HG02938 (cell line): ENCODE measurements around the gene C3orf18.

Experiments used
- ATAC-seq: cut with Tn5 transposase; IDR thresholded peaks from one replicate; pipeline ENCODE4 v1.9.1; 2021; ENCODE audit warnings: mild to moderate bottlenecking, moderate library complexity; ENCODE audit not compliant: unreplicated experiment

C3orf18 gene

DNA sequence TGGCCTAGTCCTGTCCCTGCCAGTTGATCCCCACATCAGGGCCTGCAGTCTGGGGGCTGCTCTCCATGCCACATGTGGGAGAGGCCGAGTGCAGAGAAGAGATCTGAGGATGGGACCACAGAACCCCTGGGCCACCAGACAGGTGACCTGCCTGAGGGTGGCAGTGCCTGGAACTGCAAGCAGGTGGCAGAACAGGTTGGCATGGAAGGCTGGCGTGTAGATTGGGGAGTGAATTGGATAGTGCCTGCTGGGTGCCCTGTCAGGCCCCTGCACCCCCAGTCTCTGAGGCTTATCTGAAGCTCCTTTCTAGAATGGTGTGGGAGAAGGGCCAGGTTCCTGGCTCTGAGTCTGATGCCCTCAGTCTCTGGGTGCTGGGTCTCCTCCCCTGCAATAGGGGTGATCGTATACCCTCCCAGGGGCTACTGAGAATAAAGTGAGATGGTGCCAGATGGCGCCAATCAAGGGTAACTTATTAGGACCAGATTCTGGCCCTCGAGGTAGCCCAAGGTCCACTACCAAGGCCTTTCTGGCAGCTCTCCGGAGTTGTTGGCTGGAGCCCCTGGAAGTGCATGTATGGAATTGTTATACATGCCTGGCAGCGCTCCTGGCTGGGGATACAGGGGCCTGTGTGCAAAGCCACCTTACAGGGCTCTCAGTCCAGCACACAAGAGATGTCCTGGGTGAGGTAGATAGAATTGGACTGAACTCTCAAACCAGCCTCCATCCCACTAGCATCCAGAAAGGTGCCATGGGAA, 15.7 kb downstream of the C3orf18 start:
- no peak for ATAC-seq

DNA sequence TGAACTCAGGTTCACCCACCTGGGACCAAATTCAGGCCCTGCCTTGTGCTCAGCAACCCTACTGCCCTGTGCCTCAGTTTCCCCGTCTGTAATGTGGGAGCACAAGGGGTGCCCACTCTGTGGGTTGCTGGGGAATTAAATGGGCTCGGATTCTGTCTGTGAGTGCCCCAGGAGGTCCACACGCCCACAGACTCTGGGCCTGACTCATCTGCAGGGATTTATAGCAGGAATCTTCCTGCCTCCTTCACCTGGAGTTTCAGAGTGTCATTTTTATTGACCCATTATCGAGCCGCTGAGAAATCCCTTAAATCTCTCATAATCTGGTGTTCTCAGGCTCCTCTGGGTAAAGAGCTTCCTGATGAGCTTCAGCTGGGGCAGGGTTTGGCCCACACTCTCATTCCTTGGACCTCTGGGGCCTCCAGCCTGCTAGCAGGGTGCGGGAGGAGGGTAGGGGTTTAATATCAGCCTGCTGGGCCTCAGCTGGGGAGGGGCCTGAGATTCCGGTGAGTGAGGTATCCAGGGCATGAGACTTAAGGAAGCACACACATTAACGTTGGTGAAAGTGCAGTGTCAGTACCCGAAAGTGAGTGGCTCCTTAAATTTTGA, 16.4 kb downstream of the C3orf18 start:
- no peak for ATAC-seq

DNA sequence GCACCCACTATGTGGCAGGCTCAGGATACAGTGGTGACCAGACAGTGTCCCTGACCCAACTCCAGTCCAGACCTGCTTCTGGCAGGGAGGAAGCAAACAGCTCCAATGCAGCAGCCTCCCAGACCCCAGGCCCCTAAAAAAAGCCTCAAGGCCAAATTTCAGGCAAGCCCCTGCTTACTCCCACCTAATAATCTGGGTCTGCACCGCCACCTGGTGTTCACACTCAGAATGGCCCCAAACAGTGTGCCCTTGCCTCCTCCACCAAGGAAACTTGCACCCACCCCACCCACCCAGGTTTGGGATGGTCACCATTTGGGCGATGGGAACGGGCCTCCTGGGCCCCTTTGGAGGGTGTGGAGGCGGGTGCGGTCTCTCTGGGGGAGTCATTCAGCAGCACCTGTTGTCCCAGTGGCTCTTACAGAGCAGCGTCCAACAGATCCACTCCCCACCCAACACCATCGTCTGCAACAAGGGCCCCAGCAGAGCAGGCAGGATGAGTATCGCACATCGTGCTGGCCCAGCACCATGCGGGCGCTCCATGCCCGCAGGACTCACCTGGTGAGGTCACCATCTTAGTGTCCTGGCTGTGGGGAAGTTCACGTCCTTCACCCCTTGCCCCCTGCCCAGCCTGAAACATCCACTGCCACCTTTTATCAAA, 17.3 kb downstream of the C3orf18 start:
- peak; percentile 52 for ATAC-seq

DNA sequence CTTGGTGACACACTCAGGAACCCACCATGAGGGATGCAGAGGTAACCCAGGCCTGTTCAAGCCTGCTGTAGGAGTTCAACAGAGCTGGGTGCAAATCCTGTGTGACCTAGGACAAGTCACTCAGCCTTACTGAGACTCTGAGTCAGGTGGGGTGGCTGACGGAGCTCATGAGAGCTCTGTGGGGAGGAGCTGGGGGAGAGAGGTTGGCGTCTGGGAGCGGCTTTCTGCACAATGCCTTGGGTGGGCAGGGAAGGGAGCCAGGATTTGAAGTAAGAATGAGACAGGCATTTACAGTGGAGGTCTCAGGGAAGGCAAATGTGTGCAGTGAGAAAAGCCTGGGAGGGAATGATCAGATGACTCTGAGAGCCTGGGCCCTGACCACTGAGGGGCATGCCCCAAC, 18.3 kb downstream of the C3orf18 start:
- no peak for ATAC-seq

DNA sequence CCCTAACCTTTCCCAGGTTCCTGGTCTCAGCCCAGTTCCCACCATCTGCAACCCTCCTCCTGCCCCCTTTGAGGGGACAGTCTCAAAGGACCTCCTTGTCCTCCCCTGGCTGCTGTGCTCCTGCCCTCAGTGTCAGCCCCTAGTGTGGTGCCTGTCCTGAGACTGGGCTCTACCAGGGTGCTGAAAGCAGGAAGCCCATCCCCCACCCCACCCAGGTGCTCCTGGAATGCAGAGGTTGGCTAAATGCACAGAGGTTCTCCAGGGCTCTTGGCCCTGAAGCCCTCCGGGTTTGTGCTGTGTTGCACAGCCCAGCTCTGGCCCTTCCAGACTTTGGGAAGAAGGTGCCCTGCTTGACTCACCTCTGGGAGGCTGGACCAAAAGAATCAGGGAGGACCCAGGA, 21.8 kb downstream of the C3orf18 start:
- ATAC-seq, result no peak

DNA sequence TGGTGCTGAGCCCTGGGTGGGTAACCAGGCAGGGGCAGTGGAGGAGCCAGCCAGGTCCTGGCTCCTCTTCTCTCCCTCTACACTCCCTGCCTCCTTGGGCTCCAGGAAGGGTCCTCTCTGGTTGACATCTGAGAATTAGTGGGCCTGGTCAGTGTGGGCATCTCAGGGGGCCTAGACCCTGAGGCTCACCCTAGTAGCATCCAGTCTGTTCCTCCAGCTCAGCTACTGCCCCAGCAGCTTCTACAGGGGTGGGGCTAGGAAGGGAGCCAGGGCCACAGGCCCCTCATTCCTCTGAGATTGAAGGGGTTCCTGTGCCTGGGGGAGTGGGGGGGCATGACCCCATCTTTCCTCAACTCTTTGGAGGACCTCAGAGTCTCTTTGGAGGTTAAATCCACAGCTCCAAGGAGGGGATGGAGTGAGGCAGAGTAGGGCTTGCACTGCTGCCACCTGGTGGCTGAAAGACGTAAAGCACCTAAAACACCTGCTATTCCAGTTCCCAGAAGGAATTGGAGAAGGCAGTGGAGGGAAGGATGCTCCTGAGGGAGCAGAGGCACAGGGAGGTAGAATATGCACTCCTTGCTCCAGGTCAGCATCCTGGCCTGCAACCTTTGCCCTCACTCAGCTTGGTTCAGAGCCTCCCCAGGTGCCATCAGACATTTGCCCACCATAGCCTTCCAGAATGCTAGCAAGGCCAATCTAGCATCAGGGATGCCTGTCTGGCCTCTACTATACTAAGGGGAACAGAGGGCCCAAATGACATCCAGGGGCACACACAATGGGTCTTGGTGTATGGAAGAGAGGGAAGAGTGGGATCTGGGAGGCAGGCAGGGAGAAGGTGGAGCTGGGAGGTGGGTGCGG, 25.1 kb downstream of the C3orf18 start:
- no peak for ATAC-seq

DNA sequence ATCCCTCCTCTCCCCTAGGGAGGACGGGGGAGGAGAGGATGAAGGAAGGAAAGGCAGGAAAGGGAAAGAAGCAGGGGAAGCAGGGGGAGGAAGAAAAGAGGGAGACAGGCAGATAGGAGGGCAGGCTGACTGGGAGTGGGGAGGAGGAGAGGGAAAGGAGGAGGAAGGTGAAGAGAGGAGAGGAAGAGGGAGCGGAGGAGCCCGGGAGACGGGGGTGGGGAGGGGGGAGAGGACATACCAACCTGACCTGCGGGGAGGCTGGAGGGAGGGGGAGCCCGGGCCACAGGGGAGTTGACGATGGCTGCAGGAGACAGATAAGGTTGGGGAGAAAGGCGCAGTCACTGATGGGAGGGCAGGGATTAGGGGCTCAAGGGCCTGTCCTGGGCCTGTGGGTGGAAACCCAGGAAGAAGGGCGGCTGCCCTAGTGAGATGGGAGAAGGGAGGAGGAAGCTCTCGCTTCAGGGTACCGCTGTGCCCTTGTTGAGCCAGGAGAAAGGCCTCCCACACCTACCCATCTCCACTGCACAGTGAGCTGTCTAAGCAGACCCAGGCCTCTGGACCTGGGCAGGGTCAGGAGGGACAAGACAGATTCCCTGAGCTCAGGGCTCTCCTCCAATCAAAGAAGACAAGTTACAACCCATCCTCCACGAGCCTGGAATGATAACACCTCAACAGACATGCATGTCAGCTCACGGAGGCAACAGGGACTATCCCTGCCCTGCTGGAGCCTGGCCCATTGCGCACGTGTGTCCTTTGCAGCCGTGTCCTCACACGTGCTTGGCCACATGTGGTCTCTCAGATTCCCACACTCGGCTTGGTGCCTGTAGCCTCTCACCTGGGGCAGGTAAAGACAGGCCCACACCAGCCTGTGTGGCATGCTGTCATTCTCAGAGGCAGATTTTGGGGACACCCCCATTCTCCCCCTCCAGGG, 27.9 kb downstream of the C3orf18 start:
- no peak for ATAC-seq

DNA sequence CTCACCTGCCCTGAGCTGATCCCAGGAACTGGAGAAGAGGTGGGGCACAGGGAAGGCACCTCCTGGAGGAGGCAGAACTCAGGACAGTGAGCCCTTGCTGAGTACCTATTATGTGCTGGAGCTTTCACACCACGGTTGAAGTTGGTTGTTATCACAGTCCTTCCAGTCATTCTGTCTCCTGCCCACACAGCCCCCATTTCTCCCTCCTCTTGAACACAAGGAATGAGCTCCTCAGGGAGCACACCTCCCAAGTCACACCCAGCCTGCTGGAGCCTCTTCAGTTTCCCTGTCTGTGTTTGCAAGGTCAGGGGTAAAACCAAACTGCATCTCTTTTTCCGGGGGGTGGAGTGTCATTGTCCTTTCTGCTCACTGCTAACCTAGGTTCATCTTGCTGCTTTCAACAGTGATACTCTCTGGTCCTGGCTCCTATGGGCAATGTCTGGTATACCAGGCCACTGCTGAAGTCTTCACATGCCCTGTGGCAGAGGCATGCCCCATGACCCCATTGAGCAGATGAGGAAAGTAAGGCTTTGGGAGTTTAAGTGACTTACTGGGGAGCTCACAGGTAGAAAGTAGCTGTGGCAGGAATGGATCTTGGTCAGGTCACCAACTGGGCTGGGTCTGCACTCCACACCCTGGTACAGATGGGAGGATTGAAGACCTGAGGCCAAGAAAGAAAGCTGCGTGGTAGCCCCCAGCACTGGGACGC, 30.0 kb downstream of the C3orf18 start:
- ATAC-seq, result no peak

DNA sequence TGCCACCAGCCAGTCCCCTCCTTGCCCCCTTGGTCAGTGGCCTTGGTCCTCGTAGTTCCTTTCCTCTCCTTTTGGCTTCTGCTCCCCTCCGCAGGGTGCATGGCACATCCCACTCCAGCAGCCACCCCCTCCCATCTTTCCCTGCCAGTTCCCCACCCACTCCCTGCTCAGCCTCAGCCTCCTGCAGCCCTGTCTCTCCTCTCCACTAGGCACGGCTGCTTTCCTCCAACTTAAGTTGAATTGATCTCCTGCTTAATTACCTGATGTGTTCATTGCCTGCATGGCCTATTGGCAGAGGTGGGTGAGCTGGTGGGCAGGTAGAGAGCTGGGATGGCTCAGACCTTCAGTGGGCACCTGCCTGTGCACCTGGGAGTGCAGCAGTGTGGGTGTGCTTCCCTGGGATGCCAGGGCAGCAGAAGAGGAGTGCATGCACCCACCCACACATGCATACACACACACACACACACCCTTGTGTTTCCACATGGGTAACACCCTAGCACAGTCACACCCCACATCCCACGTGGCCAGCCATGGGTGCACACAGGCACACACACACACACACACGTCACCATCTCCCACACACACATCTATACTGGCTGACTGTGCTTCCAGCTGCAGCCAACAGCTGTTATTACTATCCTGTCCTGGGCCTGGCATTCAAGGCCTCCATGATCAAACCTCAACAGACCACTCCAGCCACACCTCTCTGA, 30.9 kb downstream of the C3orf18 start:
- ATAC-seq, result no peak

DNA sequence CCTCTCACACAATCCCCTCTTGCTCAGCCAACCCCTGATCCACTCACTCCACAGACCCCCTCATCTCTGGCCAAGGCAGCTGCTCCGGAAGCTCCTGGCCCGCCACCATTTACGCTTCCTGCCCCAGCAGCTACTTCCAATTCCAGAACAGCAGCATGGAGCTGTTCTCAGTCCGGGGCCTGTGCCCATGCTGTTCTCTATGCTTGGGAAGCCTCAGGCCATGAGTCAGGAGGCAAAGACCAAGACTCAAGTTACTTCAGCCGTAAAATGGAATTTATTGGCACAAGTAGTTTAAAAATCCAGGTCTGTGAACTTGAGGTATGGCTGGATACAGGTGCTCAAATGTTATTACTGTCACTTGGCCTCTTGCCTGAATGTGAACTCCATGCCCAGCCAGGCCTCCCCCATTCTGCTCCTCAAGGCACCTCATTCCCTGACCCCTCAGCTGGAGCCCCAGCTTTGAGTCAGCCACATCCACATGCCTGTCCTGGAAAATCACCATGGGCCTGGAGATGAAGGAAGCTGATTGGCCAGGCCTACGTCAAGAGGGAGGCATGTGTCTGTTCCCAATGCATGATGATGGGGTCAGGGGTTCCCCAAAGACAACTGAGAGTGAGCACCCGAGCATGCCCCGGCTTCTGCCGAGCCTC, 32.7 kb downstream of the C3orf18 start:
- no peak for ATAC-seq

DNA sequence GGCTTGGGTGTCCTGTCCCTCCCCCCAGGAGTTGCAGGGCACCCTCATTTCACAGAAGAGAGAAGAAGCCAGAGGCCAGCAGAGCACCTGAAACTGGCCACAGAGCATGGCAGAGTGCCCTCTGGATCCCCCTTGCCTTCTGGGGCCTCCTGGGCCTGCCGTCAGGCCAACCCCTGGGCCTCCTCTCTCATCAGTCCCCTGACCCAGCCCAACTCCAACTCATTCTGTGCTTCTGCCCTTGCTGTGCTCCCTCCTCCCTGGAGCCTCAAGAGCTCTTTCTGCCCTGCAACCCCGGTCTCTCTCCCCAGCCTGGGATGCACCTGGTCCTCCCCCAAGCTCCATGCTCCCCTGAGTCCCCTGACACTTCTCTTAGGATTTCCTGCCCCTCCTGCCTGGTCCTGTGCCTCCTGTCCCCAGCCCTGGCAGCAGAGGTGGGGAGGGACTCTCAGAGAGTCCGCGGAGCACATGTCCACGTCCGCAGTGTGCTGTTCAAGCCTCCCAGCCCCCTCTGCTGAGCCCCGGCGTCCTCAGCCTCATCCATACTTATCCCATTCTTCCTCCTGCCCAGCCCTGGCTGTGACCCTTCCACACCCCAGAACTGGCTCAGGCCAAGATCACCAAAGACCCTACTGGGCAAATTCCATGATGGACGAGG, 33.6 kb downstream of the C3orf18 start:
- no peak for ATAC-seq

DNA sequence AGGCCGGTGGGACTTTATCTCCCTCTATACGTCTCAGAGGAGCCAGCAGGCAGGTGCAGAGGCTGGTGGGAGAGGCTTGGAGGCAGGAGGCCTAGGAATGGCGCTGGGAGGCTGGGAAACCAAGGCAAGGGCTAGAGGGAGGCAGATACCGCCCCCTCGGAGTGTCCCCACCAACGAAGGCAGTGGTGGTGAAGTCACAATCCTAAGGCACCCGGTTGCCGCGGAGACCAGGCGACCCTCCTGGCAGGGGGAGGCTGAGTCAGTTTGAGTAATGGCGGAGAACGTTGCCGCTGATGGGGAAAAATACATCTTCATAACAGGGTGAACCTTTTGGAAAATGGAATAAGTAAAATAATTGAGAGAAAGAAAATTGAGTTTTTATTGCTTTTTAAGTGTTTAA, 34.2 kb downstream of the C3orf18 start:
- ATAC-seq, result no peak

DNA sequence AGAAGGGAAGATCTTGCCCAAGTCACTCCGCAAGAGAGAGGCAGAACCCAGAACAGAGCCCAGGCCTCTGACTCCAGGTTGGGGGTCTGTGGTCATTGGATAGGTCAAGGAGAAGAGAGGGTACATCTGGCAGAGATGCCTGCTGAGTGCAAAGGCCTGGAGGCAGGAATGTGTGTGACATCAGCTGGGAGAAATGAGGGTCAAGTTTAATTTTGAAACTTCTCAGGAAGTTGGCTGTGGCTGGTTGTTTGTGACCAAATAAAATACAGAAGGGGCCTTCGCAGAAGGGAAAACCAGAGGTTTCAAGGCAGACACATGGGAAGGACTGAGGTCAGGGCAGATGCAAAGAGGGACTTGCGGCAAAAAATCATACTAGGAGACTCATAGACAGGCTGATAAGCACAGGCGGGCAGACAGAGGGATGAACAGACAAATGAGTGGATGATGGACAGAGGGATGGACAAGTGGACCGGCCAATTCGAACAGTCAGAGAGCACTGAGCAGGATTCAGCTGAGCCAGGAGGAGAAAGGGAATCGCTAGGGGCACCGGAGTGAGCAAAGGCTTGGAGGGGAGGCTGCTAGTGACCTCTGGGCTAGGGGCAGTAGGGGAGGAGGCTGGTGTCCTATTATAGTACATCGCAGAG, 35.4 kb downstream of the C3orf18 start:
- ATAC-seq, result no peak

DNA sequence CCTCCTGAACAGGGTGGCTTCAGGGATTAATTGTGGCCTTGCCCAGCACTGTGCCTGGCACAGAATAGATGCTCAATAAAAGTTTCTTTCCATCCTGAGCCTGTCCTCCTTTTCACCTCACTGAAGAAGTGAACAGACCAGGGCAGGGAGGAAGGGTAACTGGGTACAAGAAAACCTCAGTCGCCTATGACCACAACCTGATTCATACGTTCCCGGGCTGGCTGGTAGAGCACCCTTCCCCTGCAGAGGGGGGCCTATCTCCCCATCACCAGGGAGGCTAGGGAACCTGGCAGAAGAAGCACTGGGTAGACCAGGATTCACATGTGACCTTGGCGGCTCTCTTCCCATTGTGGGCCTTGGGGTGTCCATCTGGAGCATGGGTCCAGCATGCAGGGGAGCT, 36.3 kb downstream of the C3orf18 start:
- no peak for ATAC-seq

DNA sequence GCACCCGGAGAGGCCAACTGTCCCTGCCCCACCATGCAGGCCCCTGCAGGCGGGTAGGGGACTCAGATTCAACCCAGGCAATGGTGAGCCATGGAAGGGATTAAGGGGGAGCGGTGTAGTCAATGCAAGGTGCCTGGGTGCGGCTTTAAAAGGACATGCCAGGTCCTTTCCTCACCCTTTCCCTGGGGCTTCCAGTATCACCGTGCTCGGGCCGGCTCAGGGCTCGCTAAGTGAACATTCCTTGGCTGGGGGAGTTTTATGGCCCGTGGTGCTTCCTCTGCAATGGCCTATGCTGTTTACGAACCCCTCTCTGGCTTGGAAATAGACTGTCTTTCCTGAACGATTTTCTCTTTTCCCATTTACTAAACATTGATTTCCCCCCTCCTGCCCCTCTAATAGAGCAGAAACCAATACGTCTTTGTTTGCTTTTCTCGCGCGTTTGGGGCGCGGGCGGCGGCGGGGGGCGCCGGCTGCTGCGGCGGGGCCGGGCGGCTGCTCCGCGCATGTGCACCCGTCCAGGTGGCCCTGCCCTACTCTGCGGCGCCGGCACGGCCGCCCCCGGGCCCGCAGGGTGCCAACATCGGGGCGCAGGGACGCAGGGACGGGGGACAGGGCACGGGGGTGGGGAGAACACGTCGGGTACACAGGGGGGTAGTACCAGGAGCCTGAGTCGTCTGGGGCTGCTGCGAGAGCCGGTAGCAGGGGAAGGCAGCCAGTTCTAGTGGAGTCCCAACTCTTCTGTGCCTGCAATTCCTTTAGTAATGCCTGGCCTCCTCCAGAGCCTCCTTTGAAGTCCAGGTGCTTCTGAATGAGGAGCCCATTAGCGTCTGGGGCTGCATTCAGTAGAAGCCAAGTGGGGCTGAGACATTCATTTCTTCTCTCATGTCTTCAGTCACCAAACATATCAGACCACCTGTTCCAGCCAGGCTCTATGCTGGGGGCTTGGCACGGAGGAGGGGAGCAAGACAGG, 37.3 kb downstream of the C3orf18 start:
- ATAC-seq, result no peak

DNA sequence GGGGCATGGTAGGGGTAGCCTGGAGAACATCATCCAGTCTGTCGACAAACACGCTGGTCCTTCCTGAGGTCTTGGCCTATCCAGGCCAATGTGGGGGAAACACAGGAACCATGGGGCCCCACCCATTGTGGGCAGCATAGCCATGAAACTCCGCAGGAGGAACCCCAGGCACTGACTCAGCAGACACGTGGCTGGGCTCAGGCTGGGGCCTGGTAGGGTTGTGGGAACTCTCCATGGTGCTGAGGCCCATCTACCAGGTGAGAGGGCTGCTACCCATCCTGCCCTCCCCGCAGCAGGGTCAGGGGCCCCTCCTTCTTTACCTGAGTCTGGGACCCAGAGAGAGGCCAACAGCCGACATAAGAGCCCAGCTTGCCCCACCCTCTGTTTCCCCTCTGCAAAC, 41.6 kb downstream of the C3orf18 start:
- ATAC-seq, result no peak
